Measurements from ENCODE around the gene CEP164.

Gene CEP164

GRCh38 chr11:117327567-117328374, at the start of gene CEP164:
Gene CEP164, plus strand, starts transcription at chr11:117327854. Its CDS starts 10,733 bp downstream, at chr11:117338587.
- TF ChIP-seq GATA3 (IDR thresholded peaks at IDR 0.05; ENCODE audit: low read depth, low read length) (no peak), GATA2 (IDR thresholded peaks at IDR 0.05; ENCODE audit: low read depth, low read length) (no peak; the same call in 1 of the 2 replicates)

- TF ChIP-seq GATA2 (IDR thresholded peaks at IDR 0.05; ENCODE audit: low read depth, low read length) (no peak), GATA3 (IDR thresholded peaks at IDR 0.05; ENCODE audit: low read depth, low read length) (no peak)
Measured at GRCh38 chr11:117278347-117278746, 49.3 kb upstream of the CEP164 start.

DNA sequence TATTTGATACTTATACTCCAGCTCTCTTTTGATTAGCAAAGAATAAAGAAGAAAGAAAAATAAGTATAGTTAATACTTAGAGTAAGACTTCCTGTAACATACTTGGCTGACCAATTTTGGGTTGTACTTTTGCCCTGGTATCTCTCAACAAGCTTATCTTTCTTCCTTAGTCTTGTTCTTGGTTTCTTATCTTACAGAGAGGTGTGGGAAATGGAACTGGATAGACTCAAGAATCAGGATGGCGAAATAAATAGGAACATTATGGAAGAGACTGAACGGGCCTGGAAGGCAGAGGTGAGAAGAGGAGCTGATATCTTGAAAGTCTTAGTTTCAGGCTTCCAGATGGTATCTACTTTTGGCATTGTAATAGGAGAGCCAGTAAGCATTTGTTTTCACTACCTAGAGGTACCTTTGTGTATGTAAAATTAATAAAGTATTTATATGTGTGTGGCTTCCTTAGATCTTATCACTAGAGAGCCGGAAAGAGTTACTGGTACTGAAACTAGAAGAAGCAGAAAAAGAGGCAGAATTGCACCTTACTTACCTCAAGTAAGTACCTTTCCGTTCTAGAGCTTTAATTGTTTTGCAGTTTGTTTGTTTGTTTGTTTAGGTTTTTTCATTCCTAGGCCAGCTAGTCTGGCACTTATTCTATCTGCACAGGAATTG, 47.8 kb upstream of the CEP164 start:
- TF ChIP-seq GATA3 (IDR thresholded peaks at IDR 0.05; ENCODE audit: low read depth, low read length) (no peak), GATA2 (IDR thresholded peaks at IDR 0.05; ENCODE audit: low read depth, low read length) (no peak)

GRCh38 chr11:117281159-117281558, 46.5 kb upstream of the CEP164 start:
- TF ChIP-seq GATA2 (IDR thresholded peaks at IDR 0.05; ENCODE audit: low read depth, low read length) (no peak), GATA3 (IDR thresholded peaks at IDR 0.05; ENCODE audit: low read depth, low read length) (no peak)

DNA sequence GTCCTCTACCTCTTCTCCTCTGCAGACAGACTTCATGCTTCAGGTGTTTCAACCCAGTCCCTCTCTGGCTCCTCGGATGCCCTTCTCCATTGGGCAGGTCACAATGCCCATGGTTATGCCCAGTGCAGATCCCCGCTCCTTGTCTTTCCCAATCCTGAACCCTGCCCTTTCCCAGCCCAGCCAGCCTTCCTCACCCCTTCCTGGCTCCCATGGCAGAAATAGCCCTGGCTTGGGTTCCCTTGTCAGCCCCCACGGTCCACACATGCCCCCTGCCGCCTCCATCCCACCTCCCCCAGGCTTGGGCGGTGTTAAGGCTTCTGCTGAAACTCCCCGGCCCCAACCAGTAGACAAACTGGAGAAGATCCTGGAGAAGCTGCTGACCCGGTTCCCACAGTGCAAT, 45.8 kb upstream of the CEP164 start:
- no peak for TF ChIP-seq GATA3 (IDR thresholded peaks at IDR 0.05; ENCODE audit: low read depth, low read length)
- TF ChIP-seq GATA2 (IDR thresholded peaks at IDR 0.05; ENCODE audit: low read depth, low read length): no peak

GRCh38 chr11:117282956-117283355, 44.7 kb upstream of the CEP164 start:
- TF ChIP-seq GATA2 (IDR thresholded peaks at IDR 0.05; ENCODE audit: low read depth, low read length): no peak

DNA sequence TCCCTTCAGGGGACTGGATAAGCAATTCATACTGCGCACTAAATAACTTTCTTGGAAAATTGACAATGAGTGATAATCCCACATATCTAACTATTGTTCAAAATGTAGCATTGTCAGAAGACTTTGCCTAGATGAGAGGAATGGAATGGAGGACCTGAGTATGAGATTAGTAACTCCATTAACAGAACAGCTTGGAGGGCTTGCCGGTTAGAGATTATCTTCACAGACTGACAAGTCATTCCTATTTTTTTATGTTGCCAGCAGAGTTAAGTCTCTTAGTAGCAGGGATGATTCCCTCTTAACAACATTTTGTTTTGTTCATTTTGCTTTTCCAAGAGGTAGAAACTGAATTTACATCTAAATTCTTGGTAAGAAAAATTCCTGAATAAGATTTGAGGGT, 43.6 kb upstream of the CEP164 start:
- TF ChIP-seq GATA2 (IDR thresholded peaks at IDR 0.05; ENCODE audit: low read depth, low read length) (no peak), GATA3 (IDR thresholded peaks at IDR 0.05; ENCODE audit: low read depth, low read length) (no peak)

DNA sequence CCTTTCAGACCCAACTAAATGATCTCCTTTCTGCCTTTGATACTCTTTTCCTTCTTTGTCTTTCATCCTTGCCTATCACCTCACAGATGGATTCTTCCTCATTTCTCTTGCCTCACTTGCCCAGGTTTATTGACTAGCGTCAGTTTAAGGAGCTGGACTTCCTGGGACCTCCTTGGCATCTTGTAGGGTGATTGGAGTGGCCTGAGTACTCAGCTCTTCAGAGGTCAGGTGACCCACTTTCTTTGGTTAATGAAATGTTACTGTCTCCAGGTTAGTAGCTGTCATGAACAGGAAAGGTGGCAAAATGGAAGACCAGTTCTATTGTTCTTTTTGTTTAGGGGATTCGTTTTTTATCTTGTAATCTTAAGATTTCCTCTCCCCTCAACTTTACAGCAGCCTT, 41.1 kb upstream of the CEP164 start:
- no peak for TF ChIP-seq GATA2 (IDR thresholded peaks at IDR 0.05; ENCODE audit: low read depth, low read length)
- no peak for TF ChIP-seq GATA3 (IDR thresholded peaks at IDR 0.05; ENCODE audit: low read depth, low read length)

DNA sequence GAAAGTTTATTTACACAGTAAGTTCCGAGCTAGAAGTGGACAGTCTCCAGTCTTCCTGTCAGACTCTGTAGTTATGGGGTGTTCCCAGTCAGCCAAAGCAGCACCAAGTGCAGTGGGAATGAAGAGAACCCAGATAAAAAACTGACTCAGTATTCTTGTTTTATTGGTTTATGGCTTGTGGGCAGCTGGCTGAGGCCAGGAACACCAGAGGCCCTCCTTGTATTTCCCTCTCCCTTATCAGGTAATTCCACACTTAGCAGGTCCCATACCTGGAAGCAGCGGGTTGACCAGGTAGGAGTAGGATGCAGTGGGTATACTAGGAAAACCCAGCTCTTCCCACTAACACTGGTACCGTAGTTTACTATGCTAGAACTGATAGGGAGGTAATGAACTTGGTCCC, 40.0 kb upstream of the CEP164 start:
- no peak for TF ChIP-seq GATA3 (IDR thresholded peaks at IDR 0.05; ENCODE audit: low read depth, low read length)
- TF ChIP-seq GATA2 (IDR thresholded peaks at IDR 0.05; ENCODE audit: low read depth, low read length): no peak

DNA sequence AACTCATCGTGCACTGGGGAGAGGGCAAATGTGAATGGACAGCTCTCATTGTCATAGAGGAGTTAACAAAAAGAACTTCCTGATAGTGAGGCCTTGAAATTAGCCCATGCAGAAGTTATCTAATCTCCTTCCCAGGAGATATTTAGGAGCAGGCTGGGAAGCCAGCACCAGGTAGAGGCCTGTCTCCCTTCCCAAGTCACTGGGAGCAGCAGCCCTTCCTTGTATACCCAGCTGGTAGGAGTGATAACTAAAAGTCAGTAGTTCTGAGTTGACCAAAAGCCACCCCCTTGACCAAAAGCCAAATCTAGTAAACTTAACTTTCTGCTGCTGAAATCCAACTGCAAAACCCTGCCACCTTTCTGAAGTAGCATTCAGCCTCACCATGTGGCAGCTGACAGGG, 37.9 kb upstream of the CEP164 start:
- TF ChIP-seq GATA3 (IDR thresholded peaks at IDR 0.05; ENCODE audit: low read depth, low read length) (no peak), GATA2 (IDR thresholded peaks at IDR 0.05; ENCODE audit: low read depth, low read length) (no peak)

GRCh38 chr11:117290809-117291396, 36.8 kb upstream of the CEP164 start, which contains the start of gene BACE1-AS:
Gene BACE1-AS, plus strand, starts transcription at chr11:117291346.
- no peak for TF ChIP-seq GATA3 (IDR thresholded peaks at IDR 0.05; ENCODE audit: low read depth, low read length)
- TF ChIP-seq GATA2 (IDR thresholded peaks at IDR 0.05; ENCODE audit: low read depth, low read length): no peak

DNA sequence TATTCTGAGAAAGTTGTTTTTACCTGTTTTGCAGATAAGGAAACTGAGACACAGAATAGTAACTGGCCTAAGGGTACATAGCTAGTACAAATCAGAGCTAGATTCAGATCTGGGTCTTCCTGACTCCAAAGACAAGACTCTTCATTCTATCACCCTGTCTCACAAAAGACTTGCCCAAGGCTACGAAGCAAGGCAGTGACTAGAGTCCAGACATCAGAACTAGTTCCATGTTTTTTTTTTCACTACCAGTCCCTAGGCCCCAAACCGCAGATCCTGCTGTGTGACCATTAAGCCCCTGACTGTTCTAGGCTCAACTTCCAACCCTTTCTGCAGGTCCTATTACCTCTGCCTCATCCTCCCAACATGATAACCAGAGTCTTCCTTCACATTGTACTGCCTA, 35.0 kb upstream of the CEP164 start:
- TF ChIP-seq GATA2 (IDR thresholded peaks at IDR 0.05; ENCODE audit: low read depth, low read length): no peak
- no peak for TF ChIP-seq GATA3 (IDR thresholded peaks at IDR 0.05; ENCODE audit: low read depth, low read length)

DNA sequence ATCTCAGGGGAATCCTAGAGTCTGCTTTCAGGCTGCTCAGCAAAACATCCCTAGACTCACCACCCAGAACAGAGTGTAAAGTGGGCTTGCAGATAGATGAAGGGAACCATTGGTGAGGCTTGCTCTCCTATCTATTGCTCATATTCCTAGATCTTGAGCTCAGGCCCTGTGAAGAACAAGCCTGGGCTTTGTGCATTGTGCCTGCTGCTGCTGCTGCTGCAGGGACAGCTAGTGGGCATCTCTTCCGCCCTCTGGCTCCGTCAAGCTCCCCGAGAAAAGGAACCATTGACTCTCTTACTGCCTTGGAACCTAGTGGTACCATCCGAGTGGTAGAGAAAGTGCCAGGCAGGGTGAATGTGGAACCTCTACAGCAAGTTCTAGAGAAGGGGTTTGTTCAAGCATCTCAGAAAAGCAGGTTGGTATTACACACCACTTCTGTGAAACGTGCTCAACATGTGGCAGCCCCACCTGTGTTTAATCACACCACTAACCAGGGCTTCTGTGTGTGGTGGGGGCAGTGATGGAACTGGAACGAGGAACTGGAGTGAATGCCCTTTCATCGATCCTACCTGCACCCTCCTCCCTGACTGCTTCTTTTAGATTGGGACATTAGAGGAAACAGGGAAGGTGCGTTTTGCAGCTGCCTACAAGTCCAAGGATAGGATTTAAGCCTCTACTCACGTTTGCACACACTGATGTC, 32.1 kb upstream of the CEP164 start:
- TF ChIP-seq GATA3 (IDR thresholded peaks at IDR 0.05; ENCODE audit: low read depth, low read length) (no peak), GATA2 (IDR thresholded peaks at IDR 0.05; ENCODE audit: low read depth, low read length) (no peak)

- no peak for TF ChIP-seq GATA3 (IDR thresholded peaks at IDR 0.05; ENCODE audit: low read depth, low read length)
- TF ChIP-seq GATA2 (IDR thresholded peaks at IDR 0.05; ENCODE audit: low read depth, low read length): no peak
Measured at GRCh38 chr11:117296881-117297280, 30.8 kb upstream of the CEP164 start.

Measured in SH-SY5Y (cell line).